Measurements from ENCODE around the gene ACTR5.
"Not testable (repeated sequence)": the region's sequence is repeated elsewhere in the genome, so short reads cannot be mapped to it uniquely, and the experiment has no call there.

ACTR5 gene

GRCh38 chr20:38810926-38811630 lies 62.8 kb downstream of the ACTR5 start:
- no peak for DNase-seq (ENCODE audit: low read depth)
- no peak for TF ChIP-seq CTCF (IDR thresholded peaks at IDR 0.05; ENCODE audit: low read depth, low read length, missing control alignments)
- no peak overlapping the region for H3K4me3 ChIP-seq (ENCODE audit: low read depth, low read length)

GRCh38 chr20:38811769-38812168 lies 63.5 kb downstream of the ACTR5 start:
- H3K4me3 ChIP-seq (ENCODE audit: low read depth, low read length) = no peak overlapping the region
- DNase-seq (ENCODE audit: low read depth) = no peak
- no peak for TF ChIP-seq CTCF (IDR thresholded peaks at IDR 0.05; ENCODE audit: low read depth, low read length, missing control alignments)

- H3K4me3 ChIP-seq (ENCODE audit: low read depth, low read length) = no peak overlapping the region
- no peak for DNase-seq (ENCODE audit: low read depth)
- TF ChIP-seq CTCF (IDR thresholded peaks at IDR 0.05; ENCODE audit: low read depth, low read length, missing control alignments) = no peak
Observed at GRCh38 chr20:38812182-38812581, 63.9 kb downstream of the ACTR5 start.

- TF ChIP-seq CTCF (IDR thresholded peaks at IDR 0.05; ENCODE audit: low read depth, low read length, missing control alignments) = no peak
- H3K4me3 ChIP-seq (ENCODE audit: low read depth, low read length) = no peak overlapping the region
- no peak for DNase-seq (ENCODE audit: low read depth)
Observed at GRCh38 chr20:38812709-38813573, 64.7 kb downstream of the ACTR5 start.

GRCh38 chr20:38813574-38813962 lies 65.3 kb downstream of the ACTR5 start:
- not testable (repeated sequence) for DNase-seq (ENCODE audit: low read depth); H3K4me3 ChIP-seq (ENCODE audit: low read depth, low read length)

- DNase-seq (ENCODE audit: low read depth) = no peak
- no peak overlapping the region for H3K4me3 ChIP-seq (ENCODE audit: low read depth, low read length)
- no peak for TF ChIP-seq CTCF (IDR thresholded peaks at IDR 0.05; ENCODE audit: low read depth, low read length, missing control alignments)
Observed at GRCh38 chr20:38815446-38815845, 67.2 kb downstream of the ACTR5 start.

GRCh38 chr20:38818113-38819065 lies 70.1 kb downstream of the ACTR5 start:
- no peak for TF ChIP-seq CTCF (IDR thresholded peaks at IDR 0.05; ENCODE audit: low read depth, low read length, missing control alignments)
- DNase-seq (ENCODE audit: low read depth) = no peak
- H3K4me3 ChIP-seq (ENCODE audit: low read depth, low read length) = no peak overlapping the region
